Loucy (cell line): ENCODE measurements around the gene ASCC1.

ENCODE experiments used
- H2AFZ ChIP-seq: fragments of 200-600 bp; sonication (generic); 2 replicates; pipeline ENCODE4 v1.6.0; 2016; ENCODE audit warnings: antibody characterized with exemption, mild to moderate bottlenecking, low read length, moderate library complexity
- H3F3A ChIP-seq: fragments of 200-600 bp; 2 replicates; pipeline ENCODE4 v1.6.0; 2016; ENCODE audit warnings: antibody characterized with exemption, low read depth, mild to moderate bottlenecking
- H3K27me3 ChIP-seq: fragments of 200-600 bp; sonication (generic); 2 replicates; pipeline ENCODE4 v1.6.1; 2014; ENCODE audit warnings: low read length, mild to moderate bottlenecking; ENCODE audit not compliant: insufficient read depth, poor library complexity, severe bottlenecking
- H3K36me3 ChIP-seq: fragments of 200-600 bp; sonication (generic); 2 replicates; pipeline ENCODE4 v1.6.1; 2016; ENCODE audit warnings: low read length; ENCODE audit not compliant: insufficient read depth
- H3K4me1 ChIP-seq: fragments of 200-600 bp; sonication (generic); 2 replicates; pipeline ENCODE4 v1.5.1; 2014; ENCODE audit warnings: low read length, mild to moderate bottlenecking; ENCODE audit not compliant: insufficient read depth, poor library complexity, severe bottlenecking
- H3K4me2 ChIP-seq: fragments of 200-600 bp; sonication (generic); 2 replicates; pipeline ENCODE4 v1.6.0; 2014; ENCODE audit warnings: antibody characterized with exemption, low read length, low read depth, mild to moderate bottlenecking; ENCODE audit not compliant: poor library complexity, severe bottlenecking
- H3K4me3 ChIP-seq: fragments of 200-600 bp; sonication (generic); 2 replicates; pipeline ENCODE4 v1.5.1; 2014; ENCODE audit warnings: low read length, mild to moderate bottlenecking, mixed read lengths; ENCODE audit not compliant: poor library complexity, severe bottlenecking
- H3K79me2 ChIP-seq: fragments of 200-600 bp; sonication (generic); 2 replicates; pipeline ENCODE4 v1.6.1; 2014; ENCODE audit warnings: low read length; ENCODE audit not compliant: insufficient read depth
- H3K9ac ChIP-seq: fragments of 200-600 bp; sonication (generic); 2 replicates; pipeline ENCODE4 v1.6.0; 2014; ENCODE audit warnings: mild to moderate bottlenecking, low read depth, low read length, moderate library complexity; ENCODE audit not compliant: poor library complexity, severe bottlenecking
- H3K9me2 ChIP-seq: fragments of 200-600 bp; sonication (generic); replicated peaks from 2 replicates; pipeline ENCODE4 v1.6.1; 2016; ENCODE audit warnings: low read depth, low read length, mixed read lengths
- H3K9me3 ChIP-seq: fragments of 200-600 bp; sonication (generic); 2 replicates; pipeline ENCODE4 v1.6.1; 2014; ENCODE audit warnings: mild to moderate bottlenecking, antibody characterized with exemption, low read length, low read depth; ENCODE audit not compliant: insufficient read depth
- H4K20me1 ChIP-seq: fragments of 200-600 bp; sonication (generic); 2 replicates; pipeline ENCODE4 v1.6.0; 2014; ENCODE audit warnings: antibody characterized with exemption, low read length, mild to moderate bottlenecking; ENCODE audit not compliant: insufficient read depth, poor library complexity, severe bottlenecking
- EZH2phosphoT487 ChIP-seq: fragments of 200-600 bp; IDR thresholded peaks from 2 replicates; pipeline ENCODE4 v1.6.1; 2018; ENCODE audit warnings: antibody characterized with exemption, mild to moderate bottlenecking, moderate library complexity, borderline replicate concordance
- TF ChIP-seq, protein P1 (sequence below): fragments of 200-600 bp; sonication (generic); conservative IDR thresholded peaks from 2 replicates; pipeline ENCODE4 v1.5.1; 2014; ENCODE audit warnings: mild to moderate bottlenecking, antibody characterized with exemption, low read length

The ASCC1 gene

DNA sequence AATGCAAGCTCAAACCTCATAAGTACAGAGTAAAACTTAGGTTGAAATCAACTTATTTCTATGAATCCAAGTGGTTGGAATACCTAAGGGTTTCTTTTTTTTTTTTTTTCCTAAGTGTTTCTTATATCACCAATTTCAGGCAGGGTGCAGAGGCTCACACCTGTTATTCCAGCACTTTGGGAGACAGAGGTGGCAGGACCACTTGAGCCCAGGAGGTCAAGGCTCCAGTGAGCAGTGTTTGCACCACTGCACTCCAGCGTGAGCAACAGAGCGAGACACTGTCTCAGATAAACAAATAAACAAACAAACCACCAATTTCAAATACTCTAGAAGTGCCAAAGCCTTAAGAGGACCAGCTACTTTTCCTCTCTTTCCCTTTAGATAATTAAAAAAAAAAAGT, 88.5 kb downstream of the ASCC1 start:
- Histone ChIP-seq H4K20me1 (no peaks in the 10 kb centered on the region), H3F3A (no peaks in the 10 kb centered on the region), H3K4me2 (no peak overlapping the region), H3K9me3 (no peaks in the 10 kb centered on the region), H3K79me2 (no peaks in the 10 kb centered on the region), H2AFZ (no peak overlapping the region), H3K36me3 (peaks cover 34% of the 10 kb centered on the region), H3K9me2 (no peaks in the 10 kb centered on the region), H3K4me3 (no peak overlapping the region), H3K27me3 (no peaks in the 10 kb centered on the region), H3K9ac (no peak overlapping the region), H3K4me1 (no peaks in the 10 kb centered on the region)
- no peak for TF ChIP-seq EZH2phosphoT487
- TF ChIP-seq, protein P1, sequence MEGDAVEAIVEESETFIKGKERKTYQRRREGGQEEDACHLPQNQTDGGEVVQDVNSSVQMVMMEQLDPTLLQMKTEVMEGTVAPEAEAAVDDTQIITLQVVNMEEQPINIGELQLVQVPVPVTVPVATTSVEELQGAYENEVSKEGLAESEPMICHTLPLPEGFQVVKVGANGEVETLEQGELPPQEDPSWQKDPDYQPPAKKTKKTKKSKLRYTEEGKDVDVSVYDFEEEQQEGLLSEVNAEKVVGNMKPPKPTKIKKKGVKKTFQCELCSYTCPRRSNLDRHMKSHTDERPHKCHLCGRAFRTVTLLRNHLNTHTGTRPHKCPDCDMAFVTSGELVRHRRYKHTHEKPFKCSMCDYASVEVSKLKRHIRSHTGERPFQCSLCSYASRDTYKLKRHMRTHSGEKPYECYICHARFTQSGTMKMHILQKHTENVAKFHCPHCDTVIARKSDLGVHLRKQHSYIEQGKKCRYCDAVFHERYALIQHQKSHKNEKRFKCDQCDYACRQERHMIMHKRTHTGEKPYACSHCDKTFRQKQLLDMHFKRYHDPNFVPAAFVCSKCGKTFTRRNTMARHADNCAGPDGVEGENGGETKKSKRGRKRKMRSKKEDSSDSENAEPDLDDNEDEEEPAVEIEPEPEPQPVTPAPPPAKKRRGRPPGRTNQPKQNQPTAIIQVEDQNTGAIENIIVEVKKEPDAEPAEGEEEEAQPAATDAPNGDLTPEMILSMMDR, result no peak

DNA sequence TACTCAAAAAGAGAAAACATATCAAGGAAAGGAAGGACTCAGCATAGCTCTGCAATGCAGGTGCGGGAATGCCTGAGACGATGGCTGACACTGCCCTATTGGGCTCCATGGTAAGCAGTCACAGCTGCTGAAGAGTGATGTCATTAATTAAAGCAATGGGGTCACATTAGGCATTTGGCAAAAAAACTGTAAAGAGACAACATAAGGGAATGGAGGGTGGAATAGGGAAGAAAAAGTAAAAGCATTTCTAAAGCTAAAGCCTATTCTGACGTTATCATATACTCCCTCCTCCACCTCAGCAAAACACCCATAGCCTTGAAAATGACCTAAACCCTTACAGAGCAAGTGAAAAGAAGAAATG, 89.2 kb downstream of the ASCC1 start:
- Histone ChIP-seq H3K79me2 (no peaks in the 10 kb centered on the region), H3K9ac (no peak overlapping the region), H3K9me3 (no peaks in the 10 kb centered on the region), H2AFZ (no peak overlapping the region), H4K20me1 (no peaks in the 10 kb centered on the region), H3F3A (no peaks in the 10 kb centered on the region), H3K4me2 (no peak overlapping the region), H3K36me3 (peaks cover 31% of the 10 kb centered on the region), H3K4me3 (no peak overlapping the region), H3K9me2 (no peaks in the 10 kb centered on the region), H3K4me1 (no peaks in the 10 kb centered on the region), H3K27me3 (no peaks in the 10 kb centered on the region)
- TF ChIP-seq, protein P1, result no peak
- no peak for TF ChIP-seq EZH2phosphoT487

DNA sequence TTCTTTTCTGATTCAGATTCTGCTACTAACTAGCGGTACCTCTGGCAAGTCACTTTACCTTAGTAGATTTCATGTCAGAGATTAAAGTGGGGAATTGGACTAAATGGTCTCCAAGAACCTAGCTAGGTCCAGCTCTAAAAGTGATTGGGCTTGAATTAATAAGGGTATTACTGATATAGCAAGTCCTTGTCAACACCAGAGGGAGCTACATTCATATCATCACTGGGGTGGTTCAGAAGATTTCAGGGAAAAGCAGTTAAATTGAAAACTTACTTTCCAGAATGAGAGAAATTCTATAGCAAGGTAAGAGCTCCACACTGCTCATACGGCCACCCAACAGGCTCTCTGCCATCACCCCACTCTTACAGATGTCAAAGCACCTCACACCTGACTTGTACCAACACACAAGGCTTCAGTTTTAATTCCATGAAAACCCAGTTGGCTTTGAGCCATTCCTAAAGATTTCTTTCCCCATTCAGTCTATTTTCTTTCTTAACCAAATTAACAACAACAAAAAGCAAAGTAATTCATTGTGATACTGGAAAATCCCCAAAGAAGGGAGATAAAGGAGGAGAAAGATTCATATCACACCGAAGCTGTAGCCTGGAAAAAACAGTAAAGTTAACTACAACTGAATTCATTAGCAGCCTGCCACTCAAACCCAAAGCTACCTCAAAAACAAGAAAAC, 89.7 kb downstream of the ASCC1 start:
- Histone ChIP-seq H2AFZ (no peak overlapping the region), H4K20me1 (no peaks in the 10 kb centered on the region), H3K4me3 (no peak overlapping the region), H3F3A (no peaks in the 10 kb centered on the region), H3K9me3 (no peaks in the 10 kb centered on the region), H3K4me1 (no peaks in the 10 kb centered on the region), H3K9ac (no peak overlapping the region), H3K4me2 (no peak overlapping the region), H3K27me3 (no peaks in the 10 kb centered on the region), H3K9me2 (no peaks in the 10 kb centered on the region), H3K36me3 (peaks cover 31% of the 10 kb centered on the region), H3K79me2 (no peaks in the 10 kb centered on the region)
- TF ChIP-seq, protein P1, result peak; percentile 73
- no peak for TF ChIP-seq EZH2phosphoT487
